H1 (cell line): ENCODE measurements around the gene BHLHE23. TPM values are rescaled to one million over a fixed set of nuclear protein-coding genes. Genes with fewer than 3 reads are reported as not detected.
A peak's percentile ranks its signal among the peaks of the same experiment; 100 is the strongest.

Experiments
- CTCF ChIA-PET: fragments of 300-600 bp; sonication (Branson Sonifier 250); formaldehyde crosslinking; loops from one replicate; lab custom pipeline; 2021; ENCODE audit not compliant: partially characterized antibody; lab: Charles Lee
- POLR2A ChIA-PET: fragments of 300-600 bp; sonication (Branson Sonifier 250); formaldehyde crosslinking; loops from one replicate; lab custom pipeline; 2021; ENCODE audit warnings: inconsistent platforms; ENCODE audit not compliant: partially characterized antibody; lab: Charles Lee
- DNase-seq, 2 experiments: peaks; one replicate each; pipeline versions ENCODE4 v3.0.0 to v3.0.0-alpha.2; 2010 to 2022; ENCODE audit warnings: low spot score in 2 of 2, low read depth in 1 of 2, mixed read lengths in 1 of 2
- FAIRE-seq: peaks from 2 replicates; lab custom pipeline; 2011; peaks lifted over from hg19 to GRCh38; lab: Jason Lieb, UNC
- H2AFZ ChIP-seq: 2 replicates; pipeline ENCODE4 v1.8.1; 2012; ENCODE audit warnings: low read length, inconsistent platforms
- H2AK5ac ChIP-seq: 2 replicates; pipeline ENCODE4 v1.6.1; 2013; ENCODE audit warnings: low read depth, low read length
- H2BK120ac ChIP-seq: replicated peaks from 2 replicates; pipeline ENCODE3; 2013; ENCODE audit warnings: low read depth, low read length, inconsistent platforms
- H2BK12ac ChIP-seq: 2 replicates; pipeline ENCODE4 v1.6.1; 2013; ENCODE audit warnings: low read depth, low read length
- H2BK15ac ChIP-seq: 2 replicates; pipeline ENCODE4 v1.6.1; 2013; ENCODE audit warnings: low read length
- H2BK20ac ChIP-seq: 2 replicates; pipeline ENCODE4 v1.6.1; 2013; ENCODE audit warnings: low read length
- H2BK5ac ChIP-seq: 2 replicates; pipeline ENCODE4 v1.6.1; 2013; ENCODE audit warnings: low read depth, low read length
- H3K14ac ChIP-seq: 2 replicates; pipeline ENCODE4 v1.6.1; 2013; ENCODE audit warnings: inconsistent platforms; ENCODE audit not compliant: insufficient read length
- H3K18ac ChIP-seq: 2 replicates; pipeline ENCODE4 v1.6.1; 2013; ENCODE audit warnings: low read length; ENCODE audit errors: extremely low read depth
- H3K23ac ChIP-seq: 2 replicates; pipeline ENCODE4 v1.6.1; 2013; ENCODE audit warnings: inconsistent platforms; ENCODE audit not compliant: insufficient read length
- H3K23me2 ChIP-seq: 2 replicates; pipeline ENCODE4 v1.6.1; 2013; ENCODE audit warnings: low read depth, low read length
- H3K27ac ChIP-seq: 2 replicates; pipeline ENCODE4 v1.6.1; 2011; ENCODE audit warnings: low read depth, low read length, inconsistent platforms
- H3K27me3 ChIP-seq, 4 experiments: replicated peaks in 1 of 4; 1 replicate in 1 of 4; 2 replicates in 3 of 4; pipeline versions ENCODE4 v1.6.1 to v1.8.1; 2011 to 2013; ENCODE audit warnings: low read length in 3 of 4, mild to moderate bottlenecking in 3 of 4, inconsistent platforms in 2 of 4, mixed read lengths in 2 of 4, moderate library complexity in 1 of 4; ENCODE audit not compliant: control insufficient read depth in 3 of 4, insufficient read depth in 3 of 4; ENCODE audit errors: extremely low read depth in 1 of 4
- H3K36me3 ChIP-seq, 4 experiments: 2 replicates each; pipeline versions ENCODE4 v1.6.1 to v1.8.1; 2011 to 2013; ENCODE audit warnings: mild to moderate bottlenecking in 4 of 4, low read length in 3 of 4, moderate library complexity in 2 of 4, control low read depth in 1 of 4, inconsistent platforms in 1 of 4; ENCODE audit not compliant: insufficient read depth in 4 of 4, control insufficient read depth in 2 of 4
- H3K4ac ChIP-seq: replicated peaks from 2 replicates; pipeline ENCODE3; 2013; ENCODE audit warnings: low read length, low read depth, mixed read lengths, inconsistent platforms; ENCODE audit not compliant: insufficient read length
- H3K4me1 ChIP-seq, 4 experiments: replicated peaks in 1 of 4; 1 replicate in 1 of 4; 2 replicates in 3 of 4; pipeline versions ENCODE4 v1.6.1 to v1.8.1; 2011 to 2013; ENCODE audit warnings: low read length in 3 of 4, inconsistent platforms in 2 of 4, mixed read lengths in 1 of 4; ENCODE audit not compliant: insufficient read depth in 4 of 4, control insufficient read depth in 3 of 4
- H3K4me2 ChIP-seq, 2 experiments: 2 replicates each; pipeline versions ENCODE4 v1.6.1 to v1.8.1; 2011 to 2013; ENCODE audit warnings: low read depth in 2 of 2, low read length in 2 of 2, control low read depth in 1 of 2, inconsistent platforms in 1 of 2, mild to moderate bottlenecking in 1 of 2; ENCODE audit not compliant: insufficient read depth in 1 of 2
- H3K4me3 ChIP-seq, 4 experiments: fragments of 200-600, 300-600 bp in 1 of 4; sonication (generic), shearing (Covaris generic), sonication (Bioruptor Twin) in 1 of 4; 2 replicates each; pipeline versions ENCODE4 v1.5.1 to v1.8.1; 2011 to 2016; ENCODE audit warnings: low read length in 4 of 4, low read depth in 3 of 4, control low read depth in 2 of 4, inconsistent platforms in 2 of 4, mild to moderate bottlenecking in 2 of 4, mixed read lengths in 1 of 4, moderate library complexity in 1 of 4; ENCODE audit not compliant: insufficient read depth in 2 of 4; ENCODE audit errors: extremely low read depth in 1 of 4
- H3K56ac ChIP-seq: replicated peaks from 2 replicates; pipeline ENCODE3; 2013; ENCODE audit warnings: low read depth, mild to moderate bottlenecking, mixed read lengths, low read length, inconsistent platforms; ENCODE audit not compliant: insufficient read length
- H3K79me1 ChIP-seq: 2 replicates; pipeline ENCODE4 v1.6.1; 2013; ENCODE audit warnings: low read depth, low read length, control low read depth
- H3K79me2 ChIP-seq, 2 experiments: 2 replicates each; pipeline versions ENCODE4 v1.6.1 to v1.8.1; 2012 to 2013; ENCODE audit warnings: low read length in 2 of 2, mild to moderate bottlenecking in 2 of 2, inconsistent platforms in 1 of 2; ENCODE audit not compliant: insufficient read depth in 2 of 2, control insufficient read depth in 1 of 2
- H3K9ac ChIP-seq, 4 experiments: replicated peaks in 1 of 4; 1 replicate in 1 of 4; 2 replicates in 3 of 4; pipeline versions ENCODE4 v1.6.1 to v1.8.1; 2011 to 2013; ENCODE audit warnings: low read depth in 3 of 4, low read length in 3 of 4, control low read depth in 2 of 4, mild to moderate bottlenecking in 2 of 4, moderate library complexity in 2 of 4, inconsistent platforms in 1 of 4; ENCODE audit errors: extremely low read depth in 1 of 4
- H3K9me3 ChIP-seq, 2 experiments: 2 replicates each; pipeline versions ENCODE4 v1.6.1 to v1.8.1; 2012 to 2013; ENCODE audit warnings: mild to moderate bottlenecking in 2 of 2, moderate library complexity in 2 of 2, control low read depth in 1 of 2, inconsistent platforms in 1 of 2, low read depth in 1 of 2, low read length in 1 of 2, mixed read lengths in 1 of 2; ENCODE audit not compliant: insufficient read depth in 2 of 2
- H4K20me1 ChIP-seq, 2 experiments: replicated peaks in 1 of 2; 2 replicates each; pipeline versions ENCODE3 to v1.8.1; 2011 to 2013; ENCODE audit warnings: inconsistent platforms in 2 of 2, low read length in 2 of 2, mild to moderate bottlenecking in 1 of 2; ENCODE audit not compliant: insufficient read depth in 2 of 2, control insufficient read depth in 1 of 2
- H4K5ac ChIP-seq: 2 replicates; pipeline ENCODE4 v1.6.1; 2013; ENCODE audit warnings: low read length, low read depth, mixed read lengths, inconsistent platforms; ENCODE audit not compliant: insufficient read length
- H4K8ac ChIP-seq: 2 replicates; pipeline ENCODE4 v1.8.0; 2013; ENCODE audit warnings: mild to moderate bottlenecking, moderate library complexity, low read length, inconsistent platforms; ENCODE audit not compliant: insufficient read depth; ENCODE audit errors: extremely low read depth
- H4K91ac ChIP-seq: replicated peaks from 2 replicates; pipeline ENCODE3; 2013; ENCODE audit warnings: low read length, mixed read lengths, inconsistent platforms; ENCODE audit not compliant: insufficient read length
- CEBPB ChIP-seq: IDR thresholded peaks from 2 replicates; pipeline ENCODE4 v1.6.1; 2012; ENCODE audit warnings: low read depth, low read length
- EZH2 ChIP-seq: fragments of 200-600 bp; sonication (generic); IDR thresholded peaks from 2 replicates; pipeline ENCODE4 v1.7.1; 2012; ENCODE audit warnings: low read depth, mild to moderate bottlenecking, moderate library complexity, low read length, inconsistent platforms; ENCODE audit not compliant: severe bottlenecking
- WGBS, 2 experiments: shearing (Covaris generic) in 1 of 2; methylation state at CpG; one replicate each; pipeline versions ENCODE4 v1.1.6 to v1.1.7; 2013 to 2015; ENCODE audit warnings: low lambda C conversion rate in 2 of 2, mixed read lengths in 2 of 2, inconsistent platforms in 1 of 2, low coverage in 1 of 2, missing lambda C conversion rate in 1 of 2; ENCODE audit not compliant: insufficient replicate concordance in 2 of 2, insufficient coverage in 1 of 2, insufficient read length in 1 of 2; ENCODE audit errors: extremely low coverage in 1 of 2, missing lambda C conversion rate in 1 of 2; 5-methylcytosine and 5-hydroxymethylcytosine counted together
- polyA plus RNA-seq, 7 experiments: library from polyadenylated mRNA; depleted of rRNA in 3 of 7; stranded (reverse) in 5 of 7; unstranded in 2 of 7; fragments of >200 nt in 5 of 7; fragments of 200-250 nt in 2 of 7; gene quantifications; 1 replicate in 5 of 7; 2 replicates in 1 of 7; 4 replicates in 1 of 7; pipeline versions ENCODE4 v1.2.1 to v1.2.3, GENCODE V29; 2011 to 2013; ENCODE audit warnings: missing spikeins in 2 of 7, mixed read lengths in 2 of 7
- total RNA-seq: library from RNA; stranded (reverse); fragmentation: NEBNext Ultra II Directional; extraction: Animal tissue kit (Norgen Biotek cat#: 25700); gene quantifications from 2 replicates; pipeline ENCODE4 v1.2.1, GENCODE V29; 2021

BHLHE23 gene
- total and polyA plus RNA-seq, 2 of the 8 experiments (the other 6 are each of a cell fraction or from before 2014, with no cell fraction given) = 0.47 TPM; not detected in 1

- peaks cover 0 to 16% (median 0%) of the 10 kb centered on the region in 4 experiments; a peak in 1 of 8 replicates for H3K36me3 ChIP-seq
- H3K9ac ChIP-seq = no peak overlapping the region
- no peaks in the 10 kb centered on the region for H3K79me2 ChIP-seq
- H3K18ac ChIP-seq = peak overlapping the region; percentile 51
- CTCF ChIA-PET = interaction anchor here (0.7 to 4.0 kb wide), 6 partner anchors 12 to 106 kb away, joined by 3 to 53 read pairs (median 6); no protein-coding TSS in a partner anchor
- H2BK5ac ChIP-seq = no peak overlapping the region
- H3K14ac ChIP-seq = no peak overlapping the region
- no peak overlapping the region for H4K91ac ChIP-seq
- WGBS, 2 experiments = 11% methylated on average over 14 of the region's 24 CpGs; no CpG with 5 or more reads in 1 of the 2 experiments
- TF ChIP-seq CEBPB = no peak
- TF ChIP-seq EZH2 = peak; percentile 73
- TF ChIP-seq, all 59 proteins: peak for 1
- Histone ChIP-seq H3K56ac (no peak overlapping the region), H3K4me3 (peak overlapping the region in 2 of 4 experiments; percentile 22 to 58; a peak in 4 of 8 replicates), H3K4me1 (peaks cover 2 to 34% (median 18%) of the 10 kb centered on the region in 4 experiments), H2BK20ac (no peak overlapping the region; the same call in 1 of the 2 replicates), H3K4ac (no peak overlapping the region), H2BK120ac (no peak overlapping the region), H4K5ac (no peak overlapping the region), H4K8ac (no peak overlapping the region), H2AFZ (no peak overlapping the region), H3K4me2 (peak overlapping the region; percentile 1 to 67), H2AK5ac (no peak overlapping the region), H3K27ac (no peak overlapping the region), H3K9me3 (no peaks in the 10 kb centered on the region; a peak in 1 of 4 replicates), H3K79me1 (no peaks in the 10 kb centered on the region), H3K27me3 (peaks cover 60 to 84% (median 74%) of the 10 kb centered on the region in 4 experiments), H2BK15ac (0 out of 2 replicates have a peak overlapping the region, but pooled peaks have one; percentile 53), H4K20me1 (peaks cover 4 to 6% of the 10 kb centered on the region in 2 experiments), H3K23me2 (peaks cover 4% of the 10 kb centered on the region; the same call in 1 of the 2 replicates), H3K23ac (no peak overlapping the region), H2BK12ac (0 out of 2 replicates have a peak overlapping the region, but pooled peaks have one; percentile 68)
- FAIRE-seq = no peak
- POLR2A ChIA-PET = interaction anchor here (0.9 to 3.9 kb wide), 4 partner anchors 26 to 79 kb away, joined by 3 to 12 read pairs (median 6); no protein-coding TSS in a partner anchor
- DNase-seq = no peak
Measured at GRCh38 chr20:63007360-63007645, 539 bp upstream of the BHLHE23 start.
